Fibroblast of pulmonary artery (primary cell): ENCODE data around the gene FAM53B.

ENCODE experiments used
- DNase-seq: peaks from one replicate; pipeline ENCODE4 v3.0.0-alpha.2; 2010; ENCODE audit warnings: low read depth
- H3K4me3 ChIP-seq: replicated peaks from 2 replicates; pipeline ENCODE4 v1.5.1; 2011; ENCODE audit warnings: low read depth, mild to moderate bottlenecking, control low read depth, low read length, moderate library complexity
- TF ChIP-seq, protein P1 (sequence below): IDR thresholded peaks from 2 replicates; pipeline ENCODE4 v1.5.1; 2011; ENCODE audit warnings: mild to moderate bottlenecking, control low read depth, low read length, inconsistent platforms; ENCODE audit errors: missing control alignments

Gene FAM53B

GRCh38 chr10:124600051-124600880, 143.9 kb downstream of the FAM53B start:
- TF ChIP-seq, protein P1, sequence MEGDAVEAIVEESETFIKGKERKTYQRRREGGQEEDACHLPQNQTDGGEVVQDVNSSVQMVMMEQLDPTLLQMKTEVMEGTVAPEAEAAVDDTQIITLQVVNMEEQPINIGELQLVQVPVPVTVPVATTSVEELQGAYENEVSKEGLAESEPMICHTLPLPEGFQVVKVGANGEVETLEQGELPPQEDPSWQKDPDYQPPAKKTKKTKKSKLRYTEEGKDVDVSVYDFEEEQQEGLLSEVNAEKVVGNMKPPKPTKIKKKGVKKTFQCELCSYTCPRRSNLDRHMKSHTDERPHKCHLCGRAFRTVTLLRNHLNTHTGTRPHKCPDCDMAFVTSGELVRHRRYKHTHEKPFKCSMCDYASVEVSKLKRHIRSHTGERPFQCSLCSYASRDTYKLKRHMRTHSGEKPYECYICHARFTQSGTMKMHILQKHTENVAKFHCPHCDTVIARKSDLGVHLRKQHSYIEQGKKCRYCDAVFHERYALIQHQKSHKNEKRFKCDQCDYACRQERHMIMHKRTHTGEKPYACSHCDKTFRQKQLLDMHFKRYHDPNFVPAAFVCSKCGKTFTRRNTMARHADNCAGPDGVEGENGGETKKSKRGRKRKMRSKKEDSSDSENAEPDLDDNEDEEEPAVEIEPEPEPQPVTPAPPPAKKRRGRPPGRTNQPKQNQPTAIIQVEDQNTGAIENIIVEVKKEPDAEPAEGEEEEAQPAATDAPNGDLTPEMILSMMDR: no peak
- DNase-seq: no peak
- H3K4me3 ChIP-seq: no peak overlapping the region

GRCh38 chr10:124599588-124600050, 144.6 kb downstream of the FAM53B start:
- TF ChIP-seq, protein P1: no peak
- no peak overlapping the region for H3K4me3 ChIP-seq
- DNase-seq: no peak

GRCh38 chr10:124598773-124599587, 145.2 kb downstream of the FAM53B start:
- TF ChIP-seq, protein P1: no peak
- no peak overlapping the region for H3K4me3 ChIP-seq
- no peak for DNase-seq

DNA sequence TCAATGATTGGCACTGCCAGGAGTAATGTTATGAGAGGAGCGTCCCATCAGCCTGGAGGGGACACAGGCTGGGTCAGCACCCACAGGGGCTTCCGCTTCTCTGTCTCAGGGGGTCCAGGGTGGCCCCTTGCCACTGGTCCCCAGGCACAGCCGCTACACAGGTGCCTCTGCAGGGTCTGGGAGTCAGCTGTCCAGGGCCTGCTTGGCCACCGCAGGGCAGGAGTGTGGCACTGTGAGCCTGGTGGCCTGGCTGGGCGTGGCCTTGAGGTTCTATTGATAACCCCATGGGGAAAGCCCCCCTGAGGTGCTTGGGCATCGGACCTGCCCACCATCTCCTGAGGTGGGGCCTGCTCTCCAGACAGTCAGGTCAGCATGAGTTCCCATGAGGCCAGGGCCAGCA, 146.0 kb downstream of the FAM53B start:
- TF ChIP-seq, protein P1: no peak
- H3K4me3 ChIP-seq: no peak overlapping the region
- no peak for DNase-seq

GRCh38 chr10:124597846-124598165, 146.4 kb downstream of the FAM53B start:
- TF ChIP-seq, protein P1: no peak
- no peak for DNase-seq

DNA sequence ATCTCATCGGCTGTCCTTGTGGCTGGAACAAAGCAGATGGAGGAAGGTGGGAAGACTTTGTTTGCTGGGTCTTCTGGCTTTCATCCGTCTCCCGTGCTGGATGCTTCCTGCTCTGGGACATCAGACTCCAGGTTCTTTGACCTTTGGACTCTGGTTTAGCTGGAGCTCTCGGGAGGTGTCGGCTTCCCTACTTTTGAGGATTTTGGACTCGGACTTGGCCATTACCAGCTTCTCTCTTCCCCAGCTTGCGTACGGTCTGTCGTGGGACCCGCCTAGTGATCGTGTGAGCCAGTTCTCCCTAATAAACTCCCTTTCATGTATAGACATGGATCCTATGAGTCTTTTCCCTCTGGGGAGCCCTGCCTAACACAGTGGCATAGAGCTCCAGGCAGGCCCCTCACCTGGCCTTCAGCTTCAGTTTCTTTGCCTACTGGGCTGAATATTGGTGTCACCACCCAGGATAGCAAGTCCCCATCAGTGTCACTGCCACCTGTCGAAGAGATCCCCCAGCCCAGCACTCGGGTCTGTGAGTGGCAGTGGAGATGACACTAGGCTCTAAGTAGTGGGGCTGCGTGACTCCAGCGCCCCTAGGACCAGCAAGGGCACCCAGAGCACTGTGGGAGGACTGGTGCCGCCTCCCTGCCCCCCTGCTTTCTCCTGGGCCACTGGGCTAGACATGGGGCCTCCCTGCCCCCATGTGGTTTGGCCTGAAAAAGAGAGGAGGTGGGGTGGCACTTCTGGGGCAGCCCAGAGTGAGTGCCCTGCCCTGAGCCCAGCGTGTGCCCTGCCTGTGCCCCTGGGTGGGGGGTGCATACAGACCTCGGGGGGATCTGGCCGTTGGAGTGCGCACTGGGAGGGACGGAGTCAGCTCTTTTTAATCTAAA, 147.0 kb downstream of the FAM53B start:
- TF ChIP-seq, protein P1: no peak
- DNase-seq: no peak
- no peak overlapping the region for H3K4me3 ChIP-seq

More at GRCh38 chr10:124597846-124598165, 146.4 kb downstream of the FAM53B start:
- H3K4me3 ChIP-seq: no peak overlapping the region
